GM21515 (cell line): ENCODE results near the gene MYD88.
"Not testable (repeated sequence)": the region's sequence is repeated elsewhere in the genome, so short reads cannot be mapped to it uniquely, and the experiment has no call there.

Experiments used
- ATAC-seq: cut with Tn5 transposase; IDR thresholded peaks from one replicate; pipeline ENCODE4 v1.9.1; 2021; ENCODE audit not compliant: unreplicated experiment

Gene MYD88

DNA sequence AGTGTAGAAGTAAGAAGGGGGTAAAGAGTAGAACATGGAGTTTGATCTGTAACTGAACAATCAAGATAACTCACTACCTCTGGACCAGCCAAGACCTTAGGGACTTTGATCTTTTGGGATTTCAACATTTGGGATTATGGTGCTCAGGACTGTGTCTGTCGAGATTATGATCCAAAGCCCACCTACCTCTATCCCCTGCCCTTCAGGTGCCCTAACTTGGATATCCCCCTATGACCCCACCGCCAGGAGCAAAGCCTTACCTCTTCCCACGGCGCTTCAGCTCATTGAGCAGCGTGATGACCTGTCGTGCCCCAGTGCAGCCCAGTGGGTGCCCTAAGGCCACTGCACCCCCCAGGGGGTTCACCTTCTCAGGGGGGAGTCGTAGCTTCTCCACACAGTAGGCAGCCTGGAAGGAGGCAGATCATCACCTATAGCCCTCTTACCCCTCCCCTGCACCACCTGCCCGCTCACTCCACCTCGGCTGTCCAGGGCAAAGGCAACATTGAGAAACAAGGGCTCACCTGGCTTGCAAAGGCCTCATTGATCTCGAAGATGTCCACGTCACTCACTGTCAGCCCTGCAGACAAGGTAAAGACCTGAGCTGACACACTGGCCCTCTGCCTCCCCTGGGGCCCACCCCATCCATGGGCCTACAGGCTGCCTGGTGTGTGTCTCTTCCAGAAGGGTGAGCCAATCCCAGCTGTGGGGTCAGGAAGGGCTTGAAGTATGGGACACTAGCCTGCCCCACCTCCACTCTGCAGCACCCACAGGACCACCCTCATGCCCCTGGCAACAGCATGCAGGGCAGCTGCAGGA is 12.9 kb upstream of the MYD88 start:
- no peak for ATAC-seq

GRCh38 chr3:38126121-38126892 is 12.2 kb upstream of the MYD88 start:
- no peak for ATAC-seq

- ATAC-seq: no peak
These were observed 10.7 kb upstream of the MYD88 start for GRCh38 chr3:38127611-38128302.

- ATAC-seq: no peak
These were observed 10.2 kb upstream of the MYD88 start for GRCh38 chr3:38128303-38128655.

- ATAC-seq: no peak
These were observed 9.4 kb upstream of the MYD88 start for GRCh38 chr3:38129058-38129457.

DNA sequence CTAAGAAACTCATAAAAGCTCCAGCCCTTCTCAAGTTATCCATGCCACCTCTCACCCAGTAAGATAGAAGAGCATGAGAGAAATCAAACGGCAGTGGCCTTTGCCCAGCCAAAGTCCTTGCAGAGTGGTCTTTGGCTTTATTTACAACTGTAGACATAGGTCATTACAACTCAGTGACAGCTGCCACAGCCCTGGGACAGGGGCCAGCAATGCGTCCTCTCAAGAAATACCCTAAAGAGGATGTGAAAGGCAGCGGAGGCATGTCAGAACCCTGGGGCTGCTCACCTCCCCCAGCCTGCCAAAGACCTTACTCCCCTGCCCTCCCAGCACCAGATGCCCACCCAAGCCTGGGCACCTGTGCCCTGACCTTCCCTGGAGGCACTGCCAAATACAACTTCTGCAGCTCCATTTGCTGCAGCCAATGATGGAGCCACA is 7.8 kb upstream of the MYD88 start:
- ATAC-seq: no peak

- no peak for ATAC-seq
These were observed 6.7 kb upstream of the MYD88 start for GRCh38 chr3:38131621-38132369.

- ATAC-seq: no peak
These were observed 5.3 kb upstream of the MYD88 start for GRCh38 chr3:38133209-38133556.

GRCh38 chr3:38133557-38134405 is 4.7 kb upstream of the MYD88 start:
- no peak for ATAC-seq

GRCh38 chr3:38134517-38135143 is 3.8 kb upstream of the MYD88 start:
- not testable (repeated sequence) for ATAC-seq

GRCh38 chr3:38135621-38136277 is 2.7 kb upstream of the MYD88 start:
- not testable (repeated sequence) for ATAC-seq

- ATAC-seq: no peak
These were observed 2.1 kb upstream of the MYD88 start for GRCh38 chr3:38136393-38136776.

- ATAC-seq: peak; percentile 89
These were observed 1.5 kb upstream of the MYD88 start, which contains the start of gene ACAA1 for GRCh38 chr3:38136777-38137614. Gene ACAA1 (minus strand): TSS chr3:38137127. CDS start chr3:38137035, 92 bp downstream.

- no peak for ATAC-seq
These were observed 679 bp upstream of the MYD88 start for GRCh38 chr3:38137615-38138348.

- no peak for ATAC-seq
These were observed 730 bp downstream of the MYD88 start for GRCh38 chr3:38139191-38139590.

DNA sequence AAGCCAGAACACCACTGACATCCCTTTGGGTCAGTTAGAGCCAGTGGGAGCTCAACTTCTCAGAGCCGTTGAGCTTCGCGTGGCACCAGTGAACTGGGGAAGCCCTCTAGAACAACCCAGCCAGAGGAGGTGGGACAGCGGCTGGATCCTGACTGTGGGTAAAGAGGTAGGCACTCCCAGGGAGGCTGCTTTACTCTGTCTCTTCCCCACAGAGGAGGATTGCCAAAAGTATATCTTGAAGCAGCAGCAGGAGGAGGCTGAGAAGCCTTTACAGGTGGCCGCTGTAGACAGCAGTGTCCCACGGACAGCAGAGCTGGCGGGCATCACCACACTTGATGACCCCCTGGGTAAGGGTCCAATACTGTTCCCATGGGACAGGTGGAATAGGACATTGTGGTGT is 1.2 kb downstream of the MYD88 start:
- ATAC-seq: no peak

GRCh38 chr3:38140326-38141172 is 2.1 kb downstream of the MYD88 start:
- ATAC-seq: no peak
